HEK293T (cell line): ENCODE measurements around the gene AIF1.
"Not testable (repeated sequence)": the region's sequence is repeated elsewhere in the genome, so short reads cannot be mapped to it uniquely, and the experiment has no call there.

Experiments used
- CTCF ChIA-PET: fragments of 350-600 bp; formaldehyde crosslinking; extraction: SDS; loops from one replicate; lab custom pipeline; 2021; ENCODE audit warnings: antibody characterized with exemption, inconsistent platforms; lab: Yijun Ruan, JAX
- POLR2A ChIA-PET: fragments of 350-600 bp; formaldehyde crosslinking; extraction: SDS; loops from one replicate; lab custom pipeline; 2020; ENCODE audit warnings: antibody characterized with exemption, inconsistent platforms; lab: Yijun Ruan, JAX
- DNase-seq: peaks from one replicate; pipeline ENCODE4 v3.0.0; 2012; ENCODE audit warnings: mixed read lengths; ENCODE audit errors: extremely low spot score
- ARNT ChIP-seq: fragments of 450-650 bp; IDR thresholded peaks from 2 replicates; pipeline ENCODE4 v1.6.1; 2017; ENCODE audit warnings: mild to moderate bottlenecking
- BHLHE40 ChIP-seq: fragments of 450-650 bp; IDR thresholded peaks from 2 replicates; pipeline ENCODE4 v1.6.1; 2016; ENCODE audit warnings: mild to moderate bottlenecking, moderate library complexity, borderline replicate concordance
- CTBP1 ChIP-seq: fragments of 450-650 bp; IDR thresholded peaks from 2 replicates; pipeline ENCODE4 v1.6.1; 2016; ENCODE audit warnings: borderline replicate concordance
- ELF4 ChIP-seq: fragments of 450-650 bp; IDR thresholded peaks from 2 replicates; pipeline ENCODE4 v1.6.1; 2017; ENCODE audit warnings: antibody characterized with exemption
- FOXA1 ChIP-seq: fragments of 450-650 bp; IDR thresholded peaks from 2 replicates; pipeline ENCODE4 v1.6.1; 2016; ENCODE audit warnings: mild to moderate bottlenecking
- FOXK2 ChIP-seq: fragments of 450-650 bp; IDR thresholded peaks from 2 replicates; pipeline ENCODE4 v1.6.1; 2016; ENCODE audit warnings: mild to moderate bottlenecking
- FOXM1 ChIP-seq: fragments of 450-650 bp; IDR thresholded peaks from 2 replicates; pipeline ENCODE4 v1.6.1; 2017; ENCODE audit warnings: mild to moderate bottlenecking, borderline replicate concordance
- HDGF ChIP-seq: fragments of 450-650 bp; IDR thresholded peaks from 2 replicates; pipeline ENCODE4 v1.6.1; 2017; ENCODE audit warnings: antibody characterized with exemption, borderline replicate concordance
- L3MBTL2 ChIP-seq: fragments of 450-650 bp; conservative IDR thresholded peaks from 2 replicates; pipeline ENCODE4 v1.6.1; 2016; ENCODE audit warnings: mild to moderate bottlenecking
- LEF1 ChIP-seq: fragments of 450-650 bp; IDR thresholded peaks from 2 replicates; pipeline ENCODE4 v1.6.1; 2017; ENCODE audit warnings: mild to moderate bottlenecking, borderline replicate concordance
- NFRKB ChIP-seq: fragments of 450-650 bp; IDR thresholded peaks from 2 replicates; pipeline ENCODE4 v1.6.1; 2016; ENCODE audit warnings: mild to moderate bottlenecking, moderate library complexity
- SP1 ChIP-seq: fragments of 450-650 bp; IDR thresholded peaks from 2 replicates; pipeline ENCODE4 v1.6.1; 2017
- SUZ12 ChIP-seq: fragments of 450-650 bp; IDR thresholded peaks from 2 replicates; pipeline ENCODE4 v1.6.1; 2016; ENCODE audit warnings: mild to moderate bottlenecking
- TARDBP ChIP-seq: fragments of 450-650 bp; IDR thresholded peaks from 2 replicates; pipeline ENCODE4 v1.6.1; 2016
- ZNF384 ChIP-seq: fragments of 450-650 bp; IDR thresholded peaks from 2 replicates; pipeline ENCODE4 v1.6.1; 2016
- TF ChIP-seq, protein P1 (sequence below): fragments of 450-650 bp; IDR thresholded peaks from 2 replicates; pipeline ENCODE4 v1.6.1; 2016

AIF1 gene

DNA sequence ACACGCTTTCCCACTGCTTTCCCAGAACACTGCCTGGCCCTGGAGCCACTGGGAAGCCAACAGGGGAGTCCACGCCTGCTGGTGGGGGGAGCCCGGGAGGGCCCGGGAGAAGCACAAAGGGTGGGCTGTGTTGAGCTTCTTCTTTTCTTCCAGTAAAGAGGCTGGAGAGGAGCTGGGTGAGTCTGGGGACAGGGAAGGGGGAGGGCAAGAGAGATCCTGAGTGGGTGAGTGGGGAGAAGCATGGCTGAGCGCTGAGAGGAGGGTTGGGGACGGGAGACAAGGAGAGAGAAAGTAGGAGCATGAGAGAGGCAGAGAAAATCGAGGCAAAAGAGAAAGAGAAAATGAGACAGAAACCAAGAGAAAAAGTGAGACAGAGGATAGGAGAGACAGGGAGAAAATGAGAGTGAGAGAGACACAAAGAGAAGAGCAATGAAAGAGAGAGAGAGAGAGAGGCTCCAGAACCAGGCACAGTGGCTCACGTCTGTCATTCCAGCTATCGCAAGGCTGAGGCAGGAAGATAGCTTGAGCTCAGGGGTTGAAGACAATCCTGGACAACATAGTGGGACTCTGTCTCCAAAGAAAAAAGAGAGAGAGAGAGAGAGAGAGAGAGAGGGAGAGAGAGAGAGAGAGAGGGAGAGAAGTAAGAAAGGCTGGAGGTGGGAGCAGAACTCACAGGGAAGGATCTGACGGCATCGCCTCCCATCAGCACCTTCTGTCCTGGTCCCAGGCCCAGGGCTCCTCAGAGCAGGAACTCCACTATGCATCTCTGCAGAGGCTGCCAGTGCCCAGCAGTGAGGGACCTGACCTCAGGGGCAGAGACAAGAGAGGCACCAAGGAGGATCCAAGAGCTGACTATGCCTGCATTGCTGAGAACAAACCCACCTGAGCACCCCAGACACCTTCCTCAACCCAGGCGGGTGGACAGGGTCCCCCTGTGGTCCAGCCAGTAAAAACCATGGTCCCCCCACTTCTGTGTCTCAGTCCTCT is 26.9 kb upstream of the AIF1 start:
- TF ChIP-seq HDGF (no peak), FOXA1 (no peak), CTBP1 (no peak), FOXK2 (no peak), TARDBP (no peak), ZNF384 (no peak), L3MBTL2 (no peak), SP1 (no peak), ARNT (no peak), ELF4 (no peak), LEF1 (no peak), BHLHE40 (no peak), FOXM1 (no peak), SUZ12 (no peak)
- no peak for DNase-seq
- CTCF ChIA-PET, result interaction anchor here (0.7 to 2.2 kb wide), 3 partner anchors 13 to 59 kb away, joined by 3 to 8 read pairs (median 3); partner anchors contain the start of gene TNF
- POLR2A ChIA-PET, result interaction anchor here (0.6 to 1.0 kb wide), 2 partner anchors 9 to 12 kb away, joined by 3 read pairs; no protein-coding TSS in a partner anchor

DNA sequence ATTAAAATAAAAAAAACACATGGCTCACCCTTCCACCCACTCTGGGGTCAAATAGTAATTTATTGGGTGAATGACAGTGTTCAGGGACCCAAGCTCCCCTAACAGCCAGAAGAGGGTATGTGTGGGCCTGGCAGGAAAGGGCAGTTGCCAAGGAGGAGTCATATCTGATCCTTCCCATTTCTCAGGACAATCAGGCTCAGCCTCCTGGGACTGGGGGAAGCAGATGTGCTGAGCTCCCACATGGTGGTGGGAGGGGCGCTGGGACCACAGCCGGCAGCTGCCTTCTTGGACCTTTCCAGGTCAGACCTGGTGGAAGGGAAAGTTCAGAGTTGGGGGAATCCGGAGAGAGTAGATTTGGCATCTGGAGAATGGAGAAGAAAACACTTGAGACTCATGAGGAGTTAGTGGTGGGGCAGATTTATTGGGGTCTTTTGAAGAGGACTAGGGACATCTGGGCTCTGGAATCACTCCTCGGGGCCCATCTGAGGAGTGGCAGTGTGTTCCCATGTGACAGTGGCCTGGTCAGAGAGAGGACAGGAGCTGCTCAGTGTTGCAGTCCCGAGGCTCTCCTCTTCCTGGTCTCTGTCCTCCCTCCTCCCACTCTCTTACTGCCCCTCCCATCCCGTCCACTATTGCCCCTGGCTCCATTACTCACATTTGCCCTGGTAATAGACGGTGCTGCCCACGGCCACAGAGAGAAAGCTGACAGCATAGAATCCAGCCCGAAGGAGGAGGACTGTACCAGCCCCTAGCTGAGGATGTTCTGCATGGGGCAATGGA is 26.0 kb upstream of the AIF1 start:
- DNase-seq, result no peak
- ChIA-PET CTCF (interaction anchor here (0.7 to 1.4 kb wide), 3 partner anchors 9 to 60 kb away, joined by 3 to 6 read pairs (median 3); no protein-coding TSS in a partner anchor), POLR2A (interaction anchor here (0.6 kb wide), 1 partner anchor 13 kb away, joined by 3 read pairs; no protein-coding TSS in a partner anchor)
- TF ChIP-seq SUZ12 (no peak), LEF1 (no peak), L3MBTL2 (no peak), FOXA1 (no peak), SP1 (no peak), CTBP1 (no peak), ZNF384 (no peak), ARNT (no peak), NFRKB (no peak), FOXK2 (no peak)
- TF ChIP-seq, protein P1, sequence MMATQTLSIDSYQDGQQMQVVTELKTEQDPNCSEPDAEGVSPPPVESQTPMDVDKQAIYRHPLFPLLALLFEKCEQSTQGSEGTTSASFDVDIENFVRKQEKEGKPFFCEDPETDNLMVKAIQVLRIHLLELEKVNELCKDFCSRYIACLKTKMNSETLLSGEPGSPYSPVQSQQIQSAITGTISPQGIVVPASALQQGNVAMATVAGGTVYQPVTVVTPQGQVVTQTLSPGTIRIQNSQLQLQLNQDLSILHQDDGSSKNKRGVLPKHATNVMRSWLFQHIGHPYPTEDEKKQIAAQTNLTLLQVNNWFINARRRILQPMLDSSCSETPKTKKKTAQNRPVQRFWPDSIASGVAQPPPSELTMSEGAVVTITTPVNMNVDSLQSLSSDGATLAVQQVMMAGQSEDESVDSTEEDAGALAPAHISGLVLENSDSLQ, result no peak

DNA sequence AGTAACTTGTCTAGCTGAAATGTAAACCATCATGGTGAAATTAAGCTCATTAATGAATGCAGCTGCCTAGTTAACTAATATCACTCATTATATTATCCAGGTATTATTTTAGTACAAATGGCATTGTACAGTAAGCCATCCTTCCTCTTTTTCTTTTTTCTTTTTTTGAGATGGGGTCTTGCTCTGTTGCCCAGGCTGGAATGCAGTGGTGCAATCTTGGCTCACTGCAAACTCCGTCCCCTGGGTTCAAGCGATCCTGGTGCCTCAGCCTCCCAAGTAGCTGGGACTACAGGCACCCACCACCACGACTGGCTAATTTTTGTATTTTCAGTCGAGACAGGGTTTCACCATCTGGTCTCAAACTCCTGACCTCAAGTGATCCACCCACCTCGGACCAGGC is 24.3 kb upstream of the AIF1 start:
- DNase-seq, POLR2A ChIA-PET: not testable (repeated sequence)
- CTCF ChIA-PET, result interaction anchor here (0.9 kb wide), 1 partner anchor 9 kb away, joined by 3 read pairs; no protein-coding TSS in a partner anchor

DNA sequence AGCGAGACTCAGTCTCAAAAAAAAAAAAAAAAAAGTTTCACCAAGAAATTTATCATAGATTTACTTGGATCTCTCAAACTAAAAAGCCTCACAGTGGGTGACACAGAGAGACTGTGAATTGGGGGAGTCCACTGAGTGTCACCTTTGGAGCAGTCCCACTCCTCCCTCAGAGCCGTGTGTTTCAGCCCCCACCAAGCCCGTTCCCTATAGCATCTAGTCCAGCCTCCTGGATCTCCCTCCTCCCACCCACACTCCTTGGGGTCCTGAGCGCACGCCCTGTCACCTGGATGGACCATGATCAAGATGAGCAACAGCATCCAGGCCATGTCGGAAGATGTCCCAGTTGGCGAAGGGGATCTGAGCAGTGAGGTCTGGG is 22.6 kb upstream of the AIF1 start:
- ChIA-PET CTCF (interaction anchor here (0.6 to 7.6 kb wide), 4 partner anchors 12 to 41 kb away, joined by 3 to 149 read pairs (median 4); partner anchors contain the start of genes LST1, LTB and TNF), POLR2A (interaction anchor here (1.0 kb wide), 3 partner anchors 12 to 191 kb away, joined by 3 read pairs; no protein-coding TSS in a partner anchor)
- DNase-seq, result no peak
- TF ChIP-seq FOXM1, result no peak
- no peak for TF ChIP-seq SP1

DNA sequence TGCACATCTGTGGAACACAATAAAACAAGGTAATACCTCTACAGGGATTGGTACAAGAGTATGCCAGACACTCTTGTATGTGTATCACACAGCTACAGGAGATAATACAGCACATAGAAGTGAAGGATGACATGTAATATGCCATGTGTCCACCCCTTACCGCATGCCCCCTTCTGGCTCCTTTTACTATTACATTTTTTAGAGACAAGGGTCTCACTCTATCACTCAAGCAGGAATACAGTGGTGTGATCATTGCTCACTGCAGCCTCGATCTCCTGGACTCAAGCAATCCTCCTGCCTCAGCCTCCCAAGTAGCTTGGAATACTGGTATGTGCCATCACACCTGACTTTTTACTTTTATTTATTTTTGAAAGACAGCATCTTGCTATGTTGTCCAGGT is 18.0 kb upstream of the AIF1 start:
- ChIA-PET POLR2A (interaction anchor here (0.7 to 5.9 kb wide), 5 partner anchors 9 to 53 kb away, joined by 3 to 91 read pairs (median 12); partner anchors contain the start of genes ATP6V1G2, DDX39B, LTB and NFKBIL1), CTCF (interaction anchor here (0.5 to 7.6 kb wide), 9 partner anchors 11 to 355 kb away, joined by 4 to 149 read pairs (median 13); partner anchors contain the start of genes ATP6V1G2, DDX39B, LST1 and LTB)
- no peak for TF ChIP-seq ZNF384
- no peak for DNase-seq

DNA sequence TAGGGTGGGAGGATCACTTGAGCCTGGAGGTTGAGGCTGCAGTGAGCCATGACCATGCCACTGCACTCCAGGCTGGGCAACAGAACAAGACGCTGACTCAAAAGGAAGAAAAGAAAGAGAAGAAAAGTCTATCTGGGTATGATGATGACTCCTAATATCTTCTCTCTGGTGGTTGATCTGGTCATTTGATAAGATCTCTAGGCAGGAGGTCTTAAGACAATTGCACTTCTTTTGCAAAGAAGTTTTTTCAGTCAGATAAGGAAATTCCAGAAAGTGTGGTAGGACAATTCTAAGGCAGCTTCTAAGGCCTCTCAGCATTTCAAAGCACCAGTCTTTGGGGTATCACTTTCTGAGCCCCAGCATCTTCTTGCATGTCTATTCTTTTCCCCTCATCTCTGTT is 7.7 kb upstream of the AIF1 start:
- DNase-seq, result no peak
- CTCF ChIA-PET, result interaction anchor here (2.5 kb wide), 1 partner anchor 9 kb away, joined by 6 read pairs; no protein-coding TSS in a partner anchor
- TF ChIP-seq ZNF384 (no peak), FOXA1 (no peak), L3MBTL2 (no peak), HDGF (no peak), TARDBP (no peak)
- POLR2A ChIA-PET, result no interaction called here
